GM12892 (cell line): ENCODE results near the gene WDR7.

ENCODE experiments used
- POLR2A ChIP-seq: IDR thresholded peaks from 2 replicates; pipeline ENCODE4 v1.6.1; 2011; ENCODE audit warnings: low read depth, low read length, control low read depth
- POLR2AphosphoS5 ChIP-seq: IDR thresholded peaks from 2 replicates; pipeline ENCODE4 v1.6.1; 2011; ENCODE audit warnings: low read depth, low read length, control low read depth
- TAF1 ChIP-seq: IDR thresholded peaks from 2 replicates; pipeline ENCODE4 v1.6.1; 2011; ENCODE audit warnings: low read depth, mild to moderate bottlenecking, control low read depth, low read length, borderline replicate concordance

DNA sequence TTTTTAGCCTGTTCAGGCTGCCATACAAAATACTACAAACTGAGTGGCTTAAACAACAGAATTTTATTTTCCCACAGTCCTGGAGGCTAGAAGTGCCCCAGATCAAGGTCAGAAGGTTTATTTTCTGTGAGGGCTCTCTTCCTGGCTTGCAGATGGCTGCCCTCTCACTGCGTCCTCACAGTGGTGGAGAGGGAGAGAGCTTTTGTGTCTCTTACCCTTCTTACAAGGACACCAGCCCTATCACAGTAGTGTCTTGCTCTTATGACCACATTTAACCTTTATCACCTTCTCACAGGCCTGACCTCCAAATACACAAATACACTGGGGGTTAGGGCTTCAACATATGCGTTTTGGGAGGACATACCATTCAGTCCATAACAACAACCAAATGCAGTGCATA lies 11.7 kb downstream of the WDR7 start:
- TF ChIP-seq POLR2AphosphoS5 (no peak), POLR2A (no peak), TAF1 (no peak)
